Measurements from ENCODE around the gene CORO2A.

DNA sequence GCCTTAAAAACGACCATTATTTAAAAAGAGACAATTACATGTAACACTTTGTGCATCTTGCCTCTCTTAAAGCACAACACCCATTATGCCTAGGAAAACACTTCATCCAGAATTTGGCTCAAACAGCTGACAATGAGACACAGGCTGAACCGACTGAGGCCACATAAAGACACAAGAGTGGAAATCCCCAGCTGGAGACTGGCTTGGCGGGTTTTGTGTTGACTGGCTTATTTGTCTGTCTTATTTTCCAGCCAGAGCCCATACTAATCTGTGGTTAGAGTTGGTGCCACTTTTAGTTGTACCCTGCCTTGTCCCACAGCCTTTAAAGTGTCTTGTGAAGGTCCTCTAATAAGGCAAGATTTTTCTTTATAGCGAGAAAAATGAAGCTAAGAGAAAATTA is 94.6 kb downstream of the CORO2A start:
- TF ChIP-seq NR3C1 (CRISPR knock-in tag; conservative IDR thresholded peaks at IDR 0.05; ENCODE audit: low read depth) (no peak), HMGXB4 (CRISPR knock-in tag; IDR thresholded peaks at IDR 0.05) (no peak), TP53 (CRISPR knock-in tag; IDR thresholded peaks at IDR 0.05) (no peak), KAT7 (CRISPR knock-in tag; IDR thresholded peaks at IDR 0.05; ENCODE audit: borderline replicate concordance) (no peak), ZBTB21 (CRISPR knock-in tag; IDR thresholded peaks at IDR 0.05; ENCODE audit: borderline replicate concordance) (no peak), FOXP4 (CRISPR knock-in tag; IDR thresholded peaks at IDR 0.05) (no peak), ESRRA (CRISPR knock-in tag; IDR thresholded peaks at IDR 0.05; ENCODE audit: borderline replicate concordance) (no peak), SMAD4 (CRISPR knock-in tag; IDR thresholded peaks at IDR 0.05) (no peak), ZNF232 (CRISPR knock-in tag; IDR thresholded peaks at IDR 0.05) (no peak)
- TF ChIP-seq, protein P1, sequence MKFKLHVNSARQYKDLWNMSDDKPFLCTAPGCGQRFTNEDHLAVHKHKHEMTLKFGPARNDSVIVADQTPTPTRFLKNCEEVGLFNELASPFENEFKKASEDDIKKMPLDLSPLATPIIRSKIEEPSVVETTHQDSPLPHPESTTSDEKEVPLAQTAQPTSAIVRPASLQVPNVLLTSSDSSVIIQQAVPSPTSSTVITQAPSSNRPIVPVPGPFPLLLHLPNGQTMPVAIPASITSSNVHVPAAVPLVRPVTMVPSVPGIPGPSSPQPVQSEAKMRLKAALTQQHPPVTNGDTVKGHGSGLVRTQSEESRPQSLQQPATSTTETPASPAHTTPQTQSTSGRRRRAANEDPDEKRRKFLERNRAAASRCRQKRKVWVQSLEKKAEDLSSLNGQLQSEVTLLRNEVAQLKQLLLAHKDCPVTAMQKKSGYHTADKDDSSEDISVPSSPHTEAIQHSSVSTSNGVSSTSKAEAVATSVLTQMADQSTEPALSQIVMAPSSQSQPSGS (CRISPR knock-in tag; IDR thresholded peaks at IDR 0.05; ENCODE audit: borderline replicate concordance, low read depth) = no peak
- TF ChIP-seq, protein P2, sequence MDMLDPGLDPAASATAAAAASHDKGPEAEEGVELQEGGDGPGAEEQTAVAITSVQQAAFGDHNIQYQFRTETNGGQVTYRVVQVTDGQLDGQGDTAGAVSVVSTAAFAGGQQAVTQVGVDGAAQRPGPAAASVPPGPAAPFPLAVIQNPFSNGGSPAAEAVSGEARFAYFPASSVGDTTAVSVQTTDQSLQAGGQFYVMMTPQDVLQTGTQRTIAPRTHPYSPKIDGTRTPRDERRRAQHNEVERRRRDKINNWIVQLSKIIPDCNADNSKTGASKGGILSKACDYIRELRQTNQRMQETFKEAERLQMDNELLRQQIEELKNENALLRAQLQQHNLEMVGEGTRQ (CRISPR knock-in tag; IDR thresholded peaks at IDR 0.05) = no peak
- TF ChIP-seq, protein P3, sequence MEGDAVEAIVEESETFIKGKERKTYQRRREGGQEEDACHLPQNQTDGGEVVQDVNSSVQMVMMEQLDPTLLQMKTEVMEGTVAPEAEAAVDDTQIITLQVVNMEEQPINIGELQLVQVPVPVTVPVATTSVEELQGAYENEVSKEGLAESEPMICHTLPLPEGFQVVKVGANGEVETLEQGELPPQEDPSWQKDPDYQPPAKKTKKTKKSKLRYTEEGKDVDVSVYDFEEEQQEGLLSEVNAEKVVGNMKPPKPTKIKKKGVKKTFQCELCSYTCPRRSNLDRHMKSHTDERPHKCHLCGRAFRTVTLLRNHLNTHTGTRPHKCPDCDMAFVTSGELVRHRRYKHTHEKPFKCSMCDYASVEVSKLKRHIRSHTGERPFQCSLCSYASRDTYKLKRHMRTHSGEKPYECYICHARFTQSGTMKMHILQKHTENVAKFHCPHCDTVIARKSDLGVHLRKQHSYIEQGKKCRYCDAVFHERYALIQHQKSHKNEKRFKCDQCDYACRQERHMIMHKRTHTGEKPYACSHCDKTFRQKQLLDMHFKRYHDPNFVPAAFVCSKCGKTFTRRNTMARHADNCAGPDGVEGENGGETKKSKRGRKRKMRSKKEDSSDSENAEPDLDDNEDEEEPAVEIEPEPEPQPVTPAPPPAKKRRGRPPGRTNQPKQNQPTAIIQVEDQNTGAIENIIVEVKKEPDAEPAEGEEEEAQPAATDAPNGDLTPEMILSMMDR (IDR thresholded peaks at IDR 0.05) = no peak
- TF ChIP-seq, protein P4, sequence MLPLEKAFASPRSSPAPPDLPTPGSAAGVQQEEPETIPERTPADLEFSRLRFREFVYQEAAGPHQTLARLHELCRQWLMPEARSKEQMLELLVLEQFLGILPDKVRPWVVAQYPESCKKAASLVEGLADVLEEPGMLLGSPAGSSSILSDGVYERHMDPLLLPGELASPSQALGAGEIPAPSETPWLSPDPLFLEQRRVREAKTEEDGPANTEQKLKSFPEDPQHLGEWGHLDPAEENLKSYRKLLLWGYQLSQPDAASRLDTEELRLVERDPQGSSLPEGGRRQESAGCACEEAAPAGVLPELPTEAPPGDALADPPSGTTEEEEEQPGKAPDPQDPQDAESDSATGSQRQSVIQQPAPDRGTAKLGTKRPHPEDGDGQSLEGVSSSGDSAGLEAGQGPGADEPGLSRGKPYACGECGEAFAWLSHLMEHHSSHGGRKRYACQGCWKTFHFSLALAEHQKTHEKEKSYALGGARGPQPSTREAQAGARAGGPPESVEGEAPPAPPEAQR (CRISPR knock-in tag; IDR thresholded peaks at IDR 0.05) = no peak
